K562 (cell line): ENCODE data around the gene ARID5B. TPM values are rescaled to one million over a fixed set of nuclear protein-coding genes. Genes with fewer than 3 reads are reported as not detected.

ENCODE experiments used
- ATAC-seq: fragments of 200-7000 bp; cut with Tn5 transposase; 3 replicates; pipeline ENCODE4 v1.9.1; 2020; ENCODE audit warnings: moderate library complexity
- BruUV-seq: library from RNA; stranded (reverse); fragments of 400-500 nt; replicated peaks from 2 replicates; lab custom pipeline; 2021; lab: Mats Ljungman, UMichigan
- CTCF ChIA-PET: fragments of 300-600 bp; formaldehyde crosslinking; extraction: SDS; loops from one replicate; lab custom pipeline; 2021; ENCODE audit warnings: low intra/inter-chr PET ratio; lab: Yijun Ruan, JAX
- POLR2A ChIA-PET: fragments of 300-600, 350-650 bp; sonication (Branson Sonifier 250); formaldehyde crosslinking; extraction: SDS; loops from one replicate; lab custom pipeline; 2021; ENCODE audit warnings: antibody characterized with exemption, inconsistent platforms; lab: Yijun Ruan, JAX
- DNase-seq, 4 experiments: peaks; one replicate each; pipeline versions ENCODE4 v3.0.0 to v3.0.0-alpha.2; 2011 to 2018; ENCODE audit warnings: low spot score in 3 of 4, mixed read lengths in 3 of 4; ENCODE audit errors: extremely low read depth in 1 of 4
- FAIRE-seq: peaks from 2 replicates; lab custom pipeline; 2011; peaks lifted over from hg19 to GRCh38; lab: Jason Lieb, UNC
- H2AFZ ChIP-seq: 2 replicates; pipeline ENCODE4 v1.6.0; 2011; ENCODE audit warnings: low read depth, low read length, control low read depth, inconsistent platforms
- H3K27ac ChIP-seq: fragments of 200-600 bp; 3 replicates; pipeline ENCODE4 v1.8.0; 2011; ENCODE audit warnings: low read depth, mild to moderate bottlenecking, control low read depth, inconsistent platforms, low read length, moderate library complexity, mixed read lengths; ENCODE audit errors: extremely low read depth
- H3K27me3 ChIP-seq, 2 experiments: fragments of 300-600 bp in 1 of 2; 2 replicates in 1 of 2; 3 replicates in 1 of 2; pipeline versions ENCODE4 v1.6.0 to v1.8.0; 2011; ENCODE audit warnings: inconsistent platforms in 2 of 2, low read length in 2 of 2, mild to moderate bottlenecking in 1 of 2, mixed read lengths in 1 of 2, moderate library complexity in 1 of 2; ENCODE audit not compliant: control insufficient read depth in 2 of 2, insufficient read depth in 2 of 2
- H3K36me3 ChIP-seq: fragments of 300-600 bp; 3 replicates; pipeline ENCODE4 v1.8.0; 2011; ENCODE audit warnings: mild to moderate bottlenecking, low read length, inconsistent platforms; ENCODE audit not compliant: control insufficient read depth, insufficient read depth
- H3K4me1 ChIP-seq, 2 experiments: fragments of 200-600 bp in 1 of 2; replicated peaks in 1 of 2; 2 replicates in 1 of 2; 3 replicates in 1 of 2; pipeline versions ENCODE4 v1.5.1 to v1.8.0; 2011; ENCODE audit warnings: inconsistent platforms in 2 of 2, low read length in 2 of 2, mild to moderate bottlenecking in 1 of 2, mixed read lengths in 1 of 2, moderate library complexity in 1 of 2; ENCODE audit not compliant: control insufficient read depth in 2 of 2, insufficient read depth in 2 of 2
- H3K4me2 ChIP-seq: 2 replicates; pipeline ENCODE4 v1.6.1; 2011; ENCODE audit warnings: low read length, control low read depth, inconsistent platforms, mixed read lengths; ENCODE audit not compliant: insufficient read depth
- H3K4me3 ChIP-seq: fragments of 200-600 bp; sonication (generic), shearing (Covaris generic); 2 replicates; pipeline ENCODE4 v1.5.1; 2016; ENCODE audit warnings: control low read depth, inconsistent platforms
- H3K79me2 ChIP-seq: fragments of 200-600 bp; 3 replicates; pipeline ENCODE4 v1.8.0; 2011; ENCODE audit warnings: low read length, inconsistent platforms; ENCODE audit not compliant: control insufficient read depth, insufficient read depth
- H3K9ac ChIP-seq, 2 experiments: 2 replicates each; pipeline versions ENCODE4 v1.6.0 to v1.6.1; 2011; ENCODE audit warnings: low read depth in 2 of 2, low read length in 2 of 2, control low read depth in 1 of 2, inconsistent platforms in 1 of 2, mild to moderate bottlenecking in 1 of 2, mixed read lengths in 1 of 2; ENCODE audit not compliant: insufficient read depth in 1 of 2
- H3K9me1 ChIP-seq: one replicate; pipeline ENCODE4 v1.6.0; 2011; ENCODE audit warnings: inconsistent platforms, mild to moderate bottlenecking, low read length, moderate library complexity; ENCODE audit not compliant: control insufficient read depth, insufficient read depth
- H3K9me3 ChIP-seq: replicated peaks from 2 replicates; pipeline ENCODE4 v1.5.1; 2011; ENCODE audit warnings: low read depth, low read length, inconsistent platforms; ENCODE audit not compliant: control insufficient read depth, insufficient read depth
- H4K20me1 ChIP-seq: replicated peaks from 2 replicates; pipeline ENCODE4 v1.6.1; 2011; ENCODE audit warnings: low read length, inconsistent platforms, mixed read lengths; ENCODE audit not compliant: control insufficient read depth, insufficient read depth
- DEAF1 ChIP-seq: fragments of 450-650 bp; formaldehyde crosslinking; IDR thresholded peaks from 2 replicates; pipeline ENCODE4 v1.4.0; 2020; ENCODE audit warnings: mild to moderate bottlenecking, moderate library complexity
- ELK3 ChIP-seq: fragments of 450-650 bp; formaldehyde crosslinking; IDR thresholded peaks from 2 replicates; pipeline ENCODE4 v1.4.0; 2020; ENCODE audit warnings: mild to moderate bottlenecking
- EWSR1 ChIP-seq: fragments of 450-650 bp; IDR thresholded peaks from 2 replicates; pipeline ENCODE4 v1.6.1; 2018; ENCODE audit warnings: borderline replicate concordance, mild to moderate bottlenecking, low read depth, moderate library complexity; ENCODE audit not compliant: partially characterized antibody
- FIP1L1 ChIP-seq: fragments of 200-400 bp; formaldehyde crosslinking; IDR thresholded peaks from 2 replicates; pipeline ENCODE4 v1.6.1; 2018; ENCODE audit warnings: mild to moderate bottlenecking, low read depth, low read length; ENCODE audit not compliant: poor library complexity, severe bottlenecking
- GTF3C2 ChIP-seq: IDR thresholded peaks from 3 replicates; pipeline ENCODE4 v1.6.1; 2011; ENCODE audit warnings: borderline replicate concordance, mild to moderate bottlenecking, moderate library complexity; ENCODE audit not compliant: insufficient read length; ENCODE audit errors: extremely low read depth
- MEIS2 ChIP-seq: fragments of 450-650 bp; IDR thresholded peaks from 2 replicates; pipeline ENCODE4 v1.6.1; 2014; ENCODE audit warnings: mild to moderate bottlenecking; ENCODE audit not compliant: partially characterized antibody
- MTF1 ChIP-seq: fragments of 250-450 bp; sonication (Bioruptor Pico); IDR thresholded peaks from 2 replicates; pipeline ENCODE4 v1.9.0; 2021; ENCODE audit warnings: moderate library complexity, mild to moderate bottlenecking, inconsistent platforms, borderline replicate concordance
- NFE2L1 ChIP-seq: fragments of 450-650 bp; IDR thresholded peaks from 2 replicates; pipeline ENCODE4 v1.6.1; 2016; ENCODE audit warnings: missing genetic modification characterization, low read depth, mild to moderate bottlenecking, missing compliant biosample characterization, moderate library complexity, borderline replicate concordance
- RAD21 ChIP-seq, 2 experiments: fragments of 250-450 bp in 1 of 2; fragments of 450-650 bp in 1 of 2; sonication (Bioruptor Pico) in 1 of 2; formaldehyde crosslinking in 1 of 2; IDR thresholded peaks in 1 of 2; conservative IDR thresholded peaks in 1 of 2; 2 replicates each; pipeline versions ENCODE4 v1.4.0 to v1.8.0; 2020 to 2022; ENCODE audit warnings: mild to moderate bottlenecking in 2 of 2, moderate library complexity in 1 of 2
- SETDB1 ChIP-seq: IDR thresholded peaks from one replicate; pipeline ENCODE4 v1.6.1; 2012; ENCODE audit warnings: low read length, control low read depth, inconsistent platforms
- SMARCA4 ChIP-seq: fragments of 450-650 bp; IDR thresholded peaks from 2 replicates; pipeline ENCODE4 v1.6.1; 2016
- SMARCE1 ChIP-seq: fragments of 450-650 bp; IDR thresholded peaks from 2 replicates; pipeline ENCODE4 v1.7.1; 2016; ENCODE audit warnings: mild to moderate bottlenecking
- YY1 ChIP-seq, 3 experiments: IDR thresholded peaks; 2 replicates each; pipeline ENCODE4 v1.6.1; 2011; ENCODE audit warnings: low read length in 2 of 3, mild to moderate bottlenecking in 2 of 3, moderate library complexity in 2 of 3, borderline replicate concordance in 1 of 3, control low read depth in 1 of 3, low read depth in 1 of 3; ENCODE audit not compliant: insufficient read depth in 3 of 3, insufficient replicate concordance in 2 of 3, control insufficient read depth in 1 of 3, insufficient read length in 1 of 3; ENCODE audit errors: extremely low read depth in 1 of 3
- ZBTB17 ChIP-seq: fragments of 450-650 bp; formaldehyde crosslinking; IDR thresholded peaks from 2 replicates; pipeline ENCODE4 v1.4.0; 2020; ENCODE audit warnings: mild to moderate bottlenecking
- ZNF174 ChIP-seq: fragments of 250-450 bp; sonication (Bioruptor Pico); IDR thresholded peaks from 2 replicates; pipeline ENCODE4 v1.4.0; 2020; ENCODE audit warnings: mild to moderate bottlenecking
- WGBS: fragments of 100-300 bp; shearing (Covaris generic); methylation state at CpG from one replicate; pipeline ENCODE4 v1.1.6; 2016; ENCODE audit warnings: low coverage, mixed read lengths; ENCODE audit not compliant: insufficient coverage; ENCODE audit errors: missing lambda C conversion rate; 5-methylcytosine and 5-hydroxymethylcytosine counted together
- in situ Hi-C: fragments of 300-500 bp; cut with MboI; formaldehyde crosslinking; loops from 4 replicates; pipeline ENCODE4 v1.15.0; 2018; ENCODE audit warnings: inconsistent platforms, mixed read lengths
- intact Hi-C: fragments of 100-400 bp; cut with micrococcal nuclease; formaldehyde crosslinking; loops from 2 replicates; pipeline ENCODE4 v1.14.2; 2022
- polyA plus RNA-seq, 8 experiments: library from polyadenylated mRNA; depleted of rRNA in 4 of 8; stranded (reverse) in 5 of 8; unstranded in 3 of 8; fragments of >200 nt; fragmentation: Nextera tagmentation in 2 of 8; fragmentation: Illumina TruSeq in 1 of 8; extraction: Ambion mirVana in 2 of 8; extraction: Trizol in 1 of 8; gene quantifications; 2 replicates each; pipeline versions ENCODE4 v1.2.1 to v1.2.3, GENCODE V29; 2011 to 2014; ENCODE audit warnings: inconsistent platforms in 1 of 8, missing spikeins in 1 of 8
- total RNA-seq, 7 experiments: library from RNA; depleted of rRNA in 6 of 7; stranded (reverse); fragments of >200 nt in 6 of 7; fragmentation: Illumina TruSeq in 2 of 7; extraction: Trizol in 2 of 7; gene quantifications; 2 replicates each; pipeline versions ENCODE4 v1.2.1 to v1.2.3, GENCODE V29; 2011 to 2021; ENCODE audit warnings: low replicate concordance in 1 of 7

Gene ARID5B
- total and polyA plus RNA-seq, 9 of the 15 experiments (the other 6 are each of a cell fraction or from before 2014, with no cell fraction given), result 0.48 to 1.6 (median 0.80) TPM

GRCh38 chr10:62062752-62063512 is 161.4 kb downstream of the ARID5B start:
- Histone ChIP-seq H3K9ac (no peak overlapping the region), H3K4me1 (peaks cover 0 to 5% of the 10 kb centered on the region in 2 experiments; a peak in 1 of 5 replicates), H3K9me3 (no peaks in the 10 kb centered on the region), H3K9me1 (no peaks in the 10 kb centered on the region), H3K4me2 (no peak overlapping the region), H4K20me1 (no peaks in the 10 kb centered on the region), H3K4me3 (no peak overlapping the region), H3K36me3 (no peaks in the 10 kb centered on the region), H3K27ac (no peak overlapping the region), H3K79me2 (no peaks in the 10 kb centered on the region), H3K27me3 (no peaks in the 10 kb centered on the region), H2AFZ (no peak overlapping the region)
- ATAC-seq, result no peak
- no peak for DNase-seq
- in situ Hi-C loops, result no loop called here
- intact Hi-C loops, result no loop called here
- 24% methylated on average over 4 of the region's 4 CpGs for WGBS
- CTCF ChIA-PET, result no interaction called here
- FAIRE-seq, result no peak
- BruUV-seq, result no TSS peak
- POLR2A ChIA-PET, result interaction anchor here (1.5 to 1.8 kb wide), 2 partner anchors 9 to 16 kb away, joined by 3 to 4 read pairs; no protein-coding TSS in a partner anchor
- TF ChIP-seq ZNF174 (CRISPR knock-in tag) (no peak), MEIS2 (no peak), YY1 (IDR thresholded peaks at IDR 0.05; ENCODE audit: borderline replicate concordance in 1 of 3, control insufficient read depth in 1 of 3, extremely low read depth in 1 of 3, insufficient read depth in 3 of 3, insufficient read length in 1 of 3, insufficient replicate concordance in 2 of 3, low read depth in 1 of 3, low read length in 2 of 3) (no peak), SMARCA4 (no peak), MTF1 (no peak), ZBTB17 (no peak), SMARCE1 (no peak), DEAF1 (CRISPR knock-in tag) (no peak), FIP1L1 (no peak), EWSR1 (no peak), GTF3C2 (no peak), ELK3 (CRISPR knock-in tag) (no peak), SETDB1 (no peak), NFE2L1 (tag) (no peak), RAD21 (CRISPR knock-in tag; conservative IDR thresholded peaks at IDR 0.05 in 1 of 2, IDR thresholded peaks at IDR 0.05 in 1 of 2) (no peak)
